Fibroblast of skin of scalp (primary cell): ENCODE results near the gene MVB12B.

Experiments used
- DNase-seq: peaks from one replicate; pipeline ENCODE4 v3.0.0-alpha.2; 2013

The MVB12B gene

DNA sequence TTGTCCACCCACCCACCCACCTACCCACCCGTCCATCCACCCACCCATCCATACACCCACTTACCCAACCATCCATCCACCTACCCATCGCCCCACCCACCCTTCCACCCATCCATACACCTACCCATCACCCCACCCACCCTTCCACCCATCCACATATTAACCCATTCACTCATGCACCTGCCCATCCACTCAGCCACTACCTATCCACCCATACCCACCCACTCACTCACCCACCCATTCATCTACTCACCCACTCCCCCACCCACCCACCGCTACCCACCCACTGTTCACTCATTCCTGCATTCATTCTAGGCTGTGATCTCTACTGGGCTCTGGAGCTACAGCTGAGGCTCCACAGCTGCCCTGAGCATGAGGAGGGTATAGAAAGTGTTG lies 169.6 kb downstream of the MVB12B start:
- no peak for DNase-seq

DNA sequence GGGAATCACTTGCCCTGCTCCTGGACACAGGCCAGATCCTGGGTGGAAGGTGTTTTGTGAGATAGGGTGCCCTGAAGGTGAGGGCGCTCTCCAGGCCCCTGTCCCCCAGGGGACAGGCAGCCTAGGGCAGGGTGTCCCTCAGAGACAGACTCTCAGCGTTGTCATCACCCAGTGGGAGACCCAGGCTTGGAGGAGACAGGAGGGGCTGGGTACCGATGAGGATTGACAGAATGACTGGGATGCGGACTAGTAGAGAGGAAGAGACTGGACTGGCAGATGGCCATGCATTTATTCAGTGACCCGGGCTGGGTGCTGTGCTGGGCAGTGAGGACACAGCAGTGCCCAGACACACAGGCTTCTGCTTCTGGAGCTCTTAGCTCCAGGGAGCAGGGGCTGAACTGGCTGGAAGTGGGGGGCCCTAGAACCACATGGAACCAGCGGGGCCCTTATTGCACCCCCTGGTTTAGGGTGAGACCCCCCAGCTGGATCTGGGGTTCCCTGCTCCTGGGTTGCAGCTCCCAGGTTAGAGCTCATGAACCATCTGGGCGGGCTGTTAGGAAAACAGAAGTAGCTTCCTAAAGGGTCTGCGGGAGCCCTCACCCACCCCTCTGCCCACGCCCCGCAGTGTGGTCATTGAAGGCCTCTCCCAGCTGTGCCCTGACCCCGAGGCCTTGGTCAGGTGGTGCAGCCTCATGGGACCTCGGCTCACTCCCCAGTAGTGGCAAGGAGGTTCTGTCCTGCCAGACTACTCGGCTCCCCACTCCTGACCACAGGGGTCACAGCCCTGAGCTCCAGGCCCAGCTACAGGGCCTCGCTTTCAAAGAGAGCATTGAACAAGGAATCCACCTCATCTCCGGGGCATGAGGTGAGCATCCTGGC lies 170.4 kb downstream of the MVB12B start:
- DNase-seq: no peak

DNA sequence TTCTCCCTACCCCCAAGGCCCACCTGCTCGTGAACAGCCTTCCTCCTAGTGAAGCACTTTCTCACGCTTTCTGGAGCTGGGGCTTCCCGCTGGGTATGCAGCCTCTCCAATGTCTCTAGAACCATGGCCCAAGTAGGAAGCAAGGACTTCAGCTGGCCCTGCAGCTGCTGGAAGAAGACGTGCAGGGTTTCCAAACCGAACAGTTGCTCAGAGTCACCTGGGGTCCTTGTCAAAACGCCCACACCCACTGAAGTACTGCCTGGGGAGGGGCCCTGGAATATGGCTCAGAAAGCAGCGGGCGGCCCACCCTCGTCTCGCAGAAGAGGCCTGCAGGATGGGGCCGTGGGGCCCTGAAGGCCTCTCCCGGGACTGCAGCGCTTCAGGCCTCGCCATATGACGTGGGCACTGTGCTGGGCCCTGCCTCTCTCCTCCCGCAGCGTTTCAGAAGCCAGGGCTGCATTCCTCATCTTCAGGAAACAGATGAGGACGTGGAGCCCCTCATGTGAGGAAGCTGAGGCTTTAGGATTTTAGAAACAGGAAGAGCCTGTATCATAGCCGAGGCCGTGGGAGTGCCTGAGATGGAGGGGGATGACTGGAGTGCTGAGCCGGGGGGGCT lies 171.1 kb downstream of the MVB12B start:
- DNase-seq: no peak

DNA sequence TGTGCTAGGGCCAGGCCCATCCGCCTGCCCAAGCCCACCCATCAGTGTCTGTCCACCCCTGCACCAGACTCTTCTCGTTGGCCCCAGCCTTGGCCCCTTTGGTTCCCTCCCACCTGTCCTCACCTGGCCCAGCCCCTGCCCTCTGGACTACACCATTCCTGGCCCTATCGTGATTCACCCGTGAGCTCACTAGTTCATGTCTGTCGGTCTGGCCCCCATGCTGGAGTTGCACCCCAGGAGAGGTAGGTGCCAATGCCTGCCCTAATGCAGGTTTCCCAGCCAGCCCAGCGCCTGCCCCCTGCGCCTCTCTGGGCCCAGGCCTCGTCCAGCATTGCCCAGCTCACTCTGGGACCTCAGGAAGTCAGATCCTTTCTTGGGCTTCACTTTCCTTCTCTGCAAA lies 171.7 kb downstream of the MVB12B start:
- DNase-seq: no peak

DNA sequence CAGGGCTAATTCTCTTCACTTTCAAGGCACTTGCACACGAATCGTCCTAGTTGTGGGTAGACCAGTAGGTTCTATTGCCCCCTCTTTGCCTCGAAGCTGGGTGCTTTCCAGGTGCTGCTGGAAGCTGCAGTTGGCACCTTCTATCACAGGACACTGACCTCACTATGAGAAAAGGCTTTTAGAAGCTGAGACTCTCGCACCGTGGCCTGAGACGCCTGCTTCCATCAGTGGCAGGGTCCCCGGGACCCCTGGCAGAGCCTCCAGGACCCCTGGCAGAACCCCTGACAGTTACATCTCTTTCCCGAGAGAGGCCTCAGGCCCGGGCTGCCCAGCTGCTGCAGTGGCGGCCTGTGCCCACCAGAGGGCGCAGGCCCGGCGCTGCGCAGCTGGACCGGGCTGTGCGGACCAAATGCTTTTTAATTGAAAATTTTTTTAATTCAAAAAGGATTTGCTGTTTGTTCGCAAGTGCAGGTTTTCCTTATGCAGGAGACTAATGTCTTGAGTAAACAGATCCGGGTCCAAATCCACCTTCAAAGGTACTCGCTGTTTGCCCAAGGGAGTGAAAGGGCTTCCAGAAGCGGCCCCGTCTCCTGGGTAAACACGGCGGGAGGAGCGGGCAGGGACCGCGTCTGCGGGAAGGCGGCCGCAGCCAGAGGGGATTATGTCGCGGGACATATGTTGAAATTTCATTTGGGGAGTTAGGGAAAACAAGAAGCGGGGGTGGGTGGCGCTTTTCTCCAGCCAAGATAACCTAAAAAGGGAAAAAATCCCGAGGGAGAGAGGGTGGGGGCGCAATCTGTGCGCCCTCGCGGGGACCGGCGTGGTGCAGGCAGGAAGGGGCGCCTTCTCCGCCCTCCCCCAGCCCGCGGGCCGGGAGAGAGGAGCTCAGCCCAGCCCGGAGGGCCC lies 172.6 kb downstream of the MVB12B start:
- no peak for DNase-seq

DNA sequence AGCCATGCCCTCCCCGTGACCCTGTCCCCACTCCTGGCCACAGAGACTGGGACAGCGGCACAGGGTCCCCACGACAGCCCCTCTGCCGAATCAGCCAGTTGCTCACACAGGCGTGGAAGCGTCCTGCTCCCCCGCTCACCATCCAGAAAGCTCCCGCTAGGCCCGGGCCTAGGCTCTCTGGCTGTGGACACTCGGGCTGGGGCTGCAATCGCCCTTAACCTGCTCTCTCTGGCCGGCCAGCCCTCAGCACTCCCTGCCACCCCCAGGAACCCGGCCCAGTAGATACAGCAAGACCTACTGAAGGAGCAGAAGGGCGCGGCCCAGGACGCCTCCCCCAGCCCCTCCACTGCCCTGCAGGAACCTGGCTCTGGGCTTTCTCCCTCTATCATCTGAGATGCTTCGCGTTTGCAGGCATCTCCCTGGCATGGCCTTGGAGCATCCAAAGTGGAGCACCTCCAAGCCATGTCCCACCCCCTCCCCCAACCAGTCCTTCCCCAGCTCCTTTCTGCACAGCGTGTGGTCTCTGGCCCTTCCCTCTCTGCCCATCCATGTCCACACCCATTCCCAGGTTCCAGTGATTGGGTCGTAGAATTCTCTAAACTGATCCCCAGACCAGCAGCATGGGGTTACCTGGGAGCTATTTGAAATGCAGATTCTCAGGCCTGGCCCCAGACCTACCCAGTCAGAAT lies 173.4 kb downstream of the MVB12B start:
- no peak for DNase-seq

DNA sequence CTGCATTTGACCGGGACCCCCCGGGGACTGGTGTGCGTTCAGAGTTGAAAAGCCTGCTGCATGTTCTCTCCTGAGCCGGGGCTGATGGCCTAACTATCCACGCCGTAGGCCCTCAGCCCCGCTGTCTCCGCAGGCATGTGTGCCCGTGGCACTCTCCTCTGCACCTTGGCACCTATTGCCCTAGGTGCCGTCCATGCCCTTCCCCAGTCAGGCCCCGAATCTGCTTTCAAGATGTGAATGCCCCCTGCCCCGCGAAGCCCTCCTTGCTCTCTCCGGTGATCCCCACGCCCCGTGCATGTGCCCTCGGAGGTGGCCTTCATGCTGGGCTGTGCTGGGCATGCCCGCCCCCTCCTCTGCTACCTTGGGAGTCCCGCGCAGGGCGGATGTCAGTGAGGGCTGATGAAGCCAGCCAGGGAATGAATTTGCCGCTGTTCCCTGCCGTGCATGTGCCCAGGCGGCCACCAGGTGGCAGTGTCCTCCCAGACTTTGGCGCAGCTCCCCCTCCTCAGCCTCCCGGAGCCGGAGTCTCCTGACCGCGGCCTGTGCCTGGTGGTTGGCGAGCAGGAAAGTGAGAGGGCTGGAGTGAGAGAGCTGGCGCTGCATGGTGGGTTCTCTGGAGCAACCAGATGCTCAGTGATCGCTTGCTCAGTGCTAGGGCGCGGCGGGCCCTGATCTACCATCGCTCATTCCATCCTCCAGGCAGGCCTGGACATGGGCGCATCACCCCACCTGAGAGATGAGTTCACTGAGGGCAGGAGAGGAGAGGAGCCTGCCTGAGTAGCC lies 174.2 kb downstream of the MVB12B start:
- peak; percentile 79 for DNase-seq

DNA sequence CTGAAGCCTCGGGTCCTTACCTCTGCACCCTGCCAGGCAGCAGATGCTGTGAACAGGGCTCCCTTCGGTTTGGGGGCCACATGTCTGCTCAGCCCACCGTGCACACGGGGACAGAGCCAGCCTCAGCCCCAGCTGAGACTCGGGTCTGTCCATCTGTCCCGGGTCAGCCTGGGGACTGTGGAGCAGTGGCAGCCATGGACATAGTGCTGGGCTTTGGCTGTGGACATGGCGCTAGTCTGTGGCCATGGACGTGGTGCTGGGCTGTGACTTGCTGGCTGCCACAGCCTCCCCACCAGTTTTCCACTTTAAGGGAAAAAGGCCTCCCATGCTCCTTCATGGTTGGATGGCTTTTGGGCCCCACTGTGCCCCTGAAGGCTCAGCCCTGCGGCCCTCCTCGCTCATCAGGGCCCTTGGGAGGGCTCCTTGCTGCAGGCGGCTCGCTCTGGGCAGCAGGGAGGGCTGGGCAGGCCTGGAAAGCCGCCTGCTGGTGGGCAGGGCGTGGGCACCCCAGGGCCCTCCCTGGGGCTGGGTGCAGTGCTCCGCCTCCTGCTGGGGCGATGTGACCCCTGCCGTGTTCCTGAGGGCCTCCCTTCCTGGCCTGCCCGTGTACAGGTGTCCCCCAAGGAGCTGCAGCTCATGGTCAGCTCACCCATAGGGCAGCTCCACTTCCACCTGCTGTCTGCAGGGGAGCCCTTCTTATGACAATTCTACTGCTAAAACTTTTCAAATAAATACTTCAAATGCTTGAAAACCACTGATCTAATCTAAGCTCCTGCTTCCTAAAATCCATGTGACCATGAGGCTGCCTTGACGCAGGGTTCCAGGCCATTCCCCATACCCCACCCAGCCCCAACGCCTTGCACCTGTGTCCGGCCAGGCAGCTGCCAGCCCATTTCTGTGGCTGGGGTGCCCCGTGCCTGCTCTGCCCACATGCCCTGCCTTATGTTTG lies 175.0 kb downstream of the MVB12B start:
- DNase-seq: no peak

DNA sequence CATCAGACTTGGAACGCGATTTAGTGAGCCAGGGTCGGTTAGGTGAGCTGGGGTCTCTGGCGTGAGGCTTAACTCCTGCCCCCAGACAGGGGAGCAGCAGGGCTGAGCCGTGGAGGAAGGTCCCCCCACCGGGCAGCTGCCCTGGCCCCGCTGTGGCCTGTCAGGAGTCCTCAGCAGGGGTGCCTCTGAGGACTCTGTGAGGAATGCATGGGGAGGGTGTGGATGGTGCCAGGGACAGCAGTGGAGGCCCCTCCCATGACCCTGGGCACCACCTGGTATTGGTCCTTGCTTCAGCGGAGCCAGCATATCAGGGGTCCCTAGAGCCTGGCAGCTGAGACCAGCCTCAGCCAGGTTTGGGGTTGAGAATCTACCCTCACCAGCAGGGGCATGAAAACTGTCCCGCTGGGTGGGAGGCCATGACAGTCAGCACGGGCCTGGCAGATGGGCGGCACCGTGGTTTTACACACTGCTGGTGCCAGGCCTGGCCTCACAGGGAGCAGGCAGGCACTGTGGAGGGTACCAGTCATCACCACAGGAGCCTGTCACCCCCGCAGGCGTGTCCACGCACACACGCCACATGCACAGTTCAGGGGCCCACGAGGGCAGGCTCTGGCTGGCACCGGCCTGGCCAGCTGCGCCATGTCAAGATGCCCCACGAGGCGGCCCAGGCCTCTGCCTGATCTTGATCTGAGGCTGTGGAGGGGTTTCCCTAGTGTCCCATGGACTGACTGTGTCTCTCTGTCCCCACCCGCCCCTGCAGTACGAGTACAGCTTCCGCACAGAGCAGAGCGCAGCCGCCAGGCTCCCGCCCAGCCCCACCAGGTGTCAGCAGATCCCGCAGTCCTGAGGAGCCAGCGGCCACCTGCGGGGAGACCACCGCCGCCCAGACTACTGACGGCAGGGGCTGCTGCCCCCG lies 176.0 kb downstream of the MVB12B start:
- no peak for DNase-seq

DNA sequence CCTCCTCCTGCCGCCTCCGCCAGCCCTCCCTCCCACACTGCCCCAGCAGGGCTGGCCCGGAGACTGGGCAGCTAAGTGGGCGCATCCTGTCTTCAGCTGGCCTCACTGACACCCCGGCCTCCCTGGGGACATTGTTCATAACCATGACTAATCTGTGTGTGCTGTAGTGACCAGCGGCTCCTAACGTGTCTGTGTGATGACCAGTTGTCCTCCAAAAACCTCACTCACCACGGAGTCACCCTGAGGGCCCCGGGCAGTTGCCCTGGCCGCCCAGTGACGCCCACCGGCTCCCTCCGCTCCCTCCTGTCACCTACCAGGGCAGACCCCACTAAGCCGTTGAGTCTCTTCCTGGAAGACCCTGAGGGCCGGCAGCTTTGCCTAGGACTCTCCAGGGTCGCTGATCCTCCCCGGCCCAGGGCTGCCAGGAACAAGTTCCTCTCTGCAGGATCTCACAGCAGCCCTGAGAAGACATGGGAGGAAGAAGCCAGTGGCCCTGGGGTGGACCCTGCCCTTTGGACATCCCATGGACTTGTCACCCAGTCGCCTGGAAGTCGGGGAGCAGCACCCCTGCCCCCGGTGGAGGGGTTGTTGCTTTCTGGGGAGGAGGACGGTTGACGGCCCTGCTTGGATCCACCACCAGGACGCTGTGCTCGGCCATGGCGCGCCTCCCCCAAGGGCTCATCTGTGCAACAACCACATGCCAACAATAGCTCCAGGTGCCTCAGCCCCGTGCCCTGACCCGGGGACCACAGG lies 176.9 kb downstream of the MVB12B start:
- peak; percentile 34 for DNase-seq

DNA sequence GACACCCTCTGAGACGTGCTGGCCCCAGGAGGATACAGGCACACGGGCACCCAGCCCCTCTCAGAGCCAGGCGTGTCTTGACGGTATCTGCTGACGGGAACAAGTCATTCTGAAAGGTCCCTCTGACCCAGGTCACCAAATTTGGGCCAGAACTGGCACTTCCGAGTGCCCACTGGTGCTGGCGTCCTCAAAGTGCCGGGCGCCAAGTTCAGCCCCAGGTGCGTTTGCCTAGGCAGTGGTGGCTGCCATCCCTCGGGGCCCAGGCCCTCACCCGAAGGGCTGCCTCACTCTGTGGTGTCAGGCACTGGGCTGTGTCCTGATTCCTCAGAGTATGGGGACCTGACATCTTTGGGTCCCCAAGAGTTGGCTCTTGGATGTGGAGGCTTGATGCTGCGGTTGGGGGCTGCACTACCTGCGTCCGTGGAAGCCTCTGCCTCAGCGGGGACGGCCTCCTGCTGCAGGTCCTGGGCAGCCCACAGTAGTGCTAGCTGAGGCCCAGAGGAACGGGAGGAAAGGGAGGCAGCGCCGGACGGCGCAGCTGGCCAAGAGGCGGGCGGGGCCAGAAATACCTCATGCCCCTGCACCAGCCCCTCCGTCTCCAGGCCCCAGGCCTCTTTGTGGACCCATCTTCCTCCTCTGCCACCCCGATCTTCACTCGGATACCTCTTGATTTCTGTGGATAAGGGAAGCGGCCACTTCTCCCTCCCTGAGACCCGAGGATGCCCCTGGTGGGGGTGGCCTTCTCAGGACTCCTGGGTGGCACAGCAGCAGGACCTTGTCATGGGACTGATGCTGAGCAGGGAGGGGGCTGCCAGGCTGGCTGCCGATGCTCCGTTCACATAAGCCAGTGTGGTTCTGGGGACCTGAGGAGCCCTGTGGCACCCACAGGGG lies 177.7 kb downstream of the MVB12B start:
- DNase-seq: no peak

DNA sequence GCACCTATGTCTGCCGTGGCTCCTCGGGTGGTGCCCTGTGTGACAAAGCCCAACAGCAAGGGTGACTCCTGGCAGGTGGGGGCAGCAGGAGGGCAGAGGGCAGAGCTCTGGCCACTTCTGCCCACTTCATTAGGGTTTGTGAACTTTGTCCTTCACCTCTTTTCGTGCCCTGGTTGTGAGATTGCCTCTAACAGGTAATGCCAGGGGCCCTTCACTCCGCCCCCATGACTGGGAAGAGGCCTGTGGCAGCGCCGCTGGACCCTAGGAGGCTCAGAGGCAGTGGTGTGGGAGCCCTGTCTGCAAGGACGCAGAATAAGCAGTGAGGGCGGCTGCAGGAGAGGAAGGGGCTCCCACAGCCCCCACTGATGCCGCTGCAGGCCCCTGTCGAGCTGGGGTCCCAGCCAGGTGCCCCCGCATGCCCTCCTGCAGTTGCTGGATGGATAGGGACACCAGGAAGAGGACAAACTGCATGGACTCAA lies 178.4 kb downstream of the MVB12B start:
- no peak for DNase-seq

DNA sequence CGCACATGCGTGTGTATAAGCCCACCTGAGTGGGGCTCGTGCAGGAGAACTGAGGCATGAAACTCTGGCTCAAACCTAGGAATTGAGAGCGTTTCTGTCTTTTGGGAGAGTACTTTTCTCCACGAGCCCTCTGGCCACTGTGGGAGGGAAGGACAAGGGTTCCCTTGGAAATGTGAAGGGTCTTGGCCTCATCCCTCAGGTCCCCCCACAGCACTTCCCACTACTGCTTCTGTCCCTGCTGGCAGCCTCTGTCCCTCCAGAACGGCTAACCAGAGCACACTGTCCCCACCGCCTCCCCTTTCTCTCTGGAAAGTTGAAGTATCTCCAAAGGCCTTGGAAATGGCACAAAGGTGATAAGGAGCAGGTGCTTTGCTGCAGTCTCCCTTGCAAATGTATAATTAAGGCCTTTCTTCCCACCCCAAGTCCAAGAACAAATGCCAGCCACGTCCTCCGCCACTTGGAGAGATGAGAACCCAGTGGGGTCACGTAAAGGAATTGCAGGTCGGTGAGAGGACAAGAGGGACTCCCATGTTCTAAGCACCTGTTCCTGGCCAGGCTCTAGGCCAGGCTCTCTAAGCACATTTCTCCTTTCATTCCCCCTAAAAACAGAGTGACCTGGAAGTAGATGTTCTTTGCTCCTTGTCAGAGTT lies 179.2 kb downstream of the MVB12B start:
- DNase-seq: no peak

DNA sequence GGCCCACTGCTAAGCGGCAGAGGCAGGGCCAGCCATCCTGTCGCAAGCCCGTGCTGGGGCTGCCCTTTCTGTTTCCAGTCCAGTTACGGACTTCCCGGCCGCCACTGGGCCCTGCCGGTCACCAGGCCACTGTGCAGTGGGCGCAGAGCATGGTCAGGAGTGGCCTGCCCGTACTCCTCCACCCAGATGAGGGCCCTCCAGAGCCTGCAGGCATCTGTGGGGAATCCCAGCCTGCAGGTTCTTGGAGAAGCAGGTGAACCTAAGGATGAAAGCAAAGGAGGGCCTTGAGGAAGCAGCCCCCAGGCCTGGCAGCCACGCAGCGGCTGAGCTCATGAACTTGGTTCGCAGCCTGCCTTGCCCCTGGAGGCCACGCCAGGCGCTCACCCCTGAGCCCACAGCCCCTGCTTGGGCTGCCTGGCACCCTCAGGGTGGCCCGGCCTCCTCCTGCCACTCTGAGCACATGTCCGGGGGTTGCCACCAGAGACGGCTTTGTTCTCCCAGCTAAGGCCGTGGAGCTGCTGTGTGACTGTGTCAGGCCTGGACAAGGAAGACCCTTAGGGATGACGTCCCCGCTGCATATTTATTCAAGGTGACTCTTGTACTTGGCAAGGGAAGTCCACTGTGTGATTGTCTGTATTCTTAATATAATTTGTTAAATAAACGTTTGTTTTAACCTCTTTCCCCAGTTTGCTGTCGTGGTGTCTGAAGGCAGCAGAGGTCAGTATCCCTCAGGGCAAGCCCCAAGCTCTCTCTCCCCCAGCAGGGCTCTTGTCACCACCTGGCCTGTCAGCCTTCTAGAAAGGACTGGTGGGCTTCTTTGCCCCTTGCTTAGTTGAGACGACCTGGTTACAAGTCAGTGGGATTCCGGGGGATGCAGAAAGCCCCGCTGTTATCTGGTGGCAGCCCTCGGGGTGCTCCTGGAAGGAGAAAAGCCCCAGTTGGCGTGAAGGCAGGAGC lies 180.0 kb downstream of the MVB12B start:
- DNase-seq: no peak

DNA sequence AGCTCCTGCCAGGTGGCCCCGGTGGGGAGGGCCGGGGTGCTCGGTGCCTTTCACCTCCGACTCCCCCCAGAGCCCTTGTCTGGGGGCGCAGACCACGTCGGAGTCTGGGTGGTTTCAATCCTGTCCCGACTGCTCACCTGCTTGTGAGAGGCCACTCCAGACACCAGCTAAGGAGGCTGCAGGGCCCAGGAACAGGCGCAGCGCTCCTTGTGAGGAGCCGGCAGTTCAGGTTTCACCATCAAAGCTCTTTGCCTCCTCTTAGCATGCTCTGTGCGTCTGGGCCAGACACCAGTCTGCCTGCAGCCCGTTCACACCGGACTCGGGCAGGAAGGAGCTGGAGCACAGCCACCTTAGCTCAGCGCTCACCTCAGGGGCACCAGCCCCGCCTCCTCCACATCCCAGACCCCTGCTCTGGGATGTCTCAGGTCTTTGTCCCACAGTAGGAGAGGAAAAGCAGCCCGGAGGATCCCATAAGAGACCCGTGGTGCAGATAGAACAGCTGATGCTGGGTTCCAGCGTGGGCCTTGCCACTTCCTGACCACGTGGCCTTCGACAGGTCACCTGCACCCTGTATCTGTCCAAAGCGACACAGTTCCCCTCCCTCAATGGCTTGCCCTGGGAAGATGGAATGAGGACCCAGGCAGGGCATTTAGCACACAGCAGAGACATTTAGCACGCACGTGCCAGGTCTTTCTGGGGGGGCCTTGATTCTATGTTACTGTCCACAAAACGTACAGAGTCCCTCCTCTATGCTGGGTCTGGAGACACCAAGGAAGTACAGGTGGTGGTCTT lies 180.9 kb downstream of the MVB12B start:
- DNase-seq: no peak
